ENCODE measurements around the gene HCN3. TPM values are rescaled to one million over a fixed set of nuclear protein-coding genes. Genes with fewer than 3 reads are reported as not detected.

HCN3 gene
- total RNA-seq, 3 donors from 2014 or later: 1.3 to 2.3 (median 2.3) TPM

GRCh38 chr1:155322953-155323728 lies 45.9 kb downstream of the HCN3 start:
- peak overlapping the region; percentile 73 to 82 (median 79) for H3K4me3 ChIP-seq
- H3K4me1 ChIP-seq: peaks cover 5 to 9% of the 10 kb centered on the region in 2 donors
- no peaks in the 10 kb centered on the region for H3K36me3 ChIP-seq
- peak overlapping the region; percentile 90 to 97 for H3K27ac ChIP-seq
- no peaks in the 10 kb centered on the region for H3K27me3 ChIP-seq
- H3K9me3 ChIP-seq: no peaks in the 10 kb centered on the region
- peak; percentile 83 to 89 for DNase-seq (ENCODE audit: low spot score in 2 of 2)
- intact Hi-C loops (cut with DNase I; ENCODE audit: low total_unique reads): loop anchor here (5.0 kb wide), 1 partner anchor 71 kb away; no protein-coding TSS in a partner anchor
- TF ChIP-seq POLR2A (IDR thresholded peaks at IDR 0.05) (no peak), POLR2AphosphoS5 (IDR thresholded peaks at IDR 0.05) (peak in 1 of 3 donors; percentile 34)
- TF ChIP-seq, protein P1, sequence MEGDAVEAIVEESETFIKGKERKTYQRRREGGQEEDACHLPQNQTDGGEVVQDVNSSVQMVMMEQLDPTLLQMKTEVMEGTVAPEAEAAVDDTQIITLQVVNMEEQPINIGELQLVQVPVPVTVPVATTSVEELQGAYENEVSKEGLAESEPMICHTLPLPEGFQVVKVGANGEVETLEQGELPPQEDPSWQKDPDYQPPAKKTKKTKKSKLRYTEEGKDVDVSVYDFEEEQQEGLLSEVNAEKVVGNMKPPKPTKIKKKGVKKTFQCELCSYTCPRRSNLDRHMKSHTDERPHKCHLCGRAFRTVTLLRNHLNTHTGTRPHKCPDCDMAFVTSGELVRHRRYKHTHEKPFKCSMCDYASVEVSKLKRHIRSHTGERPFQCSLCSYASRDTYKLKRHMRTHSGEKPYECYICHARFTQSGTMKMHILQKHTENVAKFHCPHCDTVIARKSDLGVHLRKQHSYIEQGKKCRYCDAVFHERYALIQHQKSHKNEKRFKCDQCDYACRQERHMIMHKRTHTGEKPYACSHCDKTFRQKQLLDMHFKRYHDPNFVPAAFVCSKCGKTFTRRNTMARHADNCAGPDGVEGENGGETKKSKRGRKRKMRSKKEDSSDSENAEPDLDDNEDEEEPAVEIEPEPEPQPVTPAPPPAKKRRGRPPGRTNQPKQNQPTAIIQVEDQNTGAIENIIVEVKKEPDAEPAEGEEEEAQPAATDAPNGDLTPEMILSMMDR (IDR thresholded peaks at IDR 0.05): peak; percentile 91 to 97 (median 96)

- Histone ChIP-seq H3K27ac (peak overlapping the region; percentile 90 to 97), H3K9me3 (no peaks in the 10 kb centered on the region), H3K27me3 (no peaks in the 10 kb centered on the region), H3K4me3 (peak overlapping the region; percentile 73 to 82 (median 79)), H3K36me3 (no peaks in the 10 kb centered on the region), H3K4me1 (peaks cover 5 to 9% of the 10 kb centered on the region in 2 donors)
- DNase-seq (ENCODE audit: low spot score in 2 of 2): peak; percentile 79 to 80
- intact Hi-C loops (cut with DNase I; ENCODE audit: low total_unique reads): loop anchor here (5.0 kb wide), 1 partner anchor 71 kb away; no protein-coding TSS in a partner anchor
- TF ChIP-seq, protein P1 (IDR thresholded peaks at IDR 0.05): no peak
- TF ChIP-seq POLR2A (IDR thresholded peaks at IDR 0.05): no peak
- TF ChIP-seq POLR2AphosphoS5 (IDR thresholded peaks at IDR 0.05): no peak
These were observed 46.4 kb downstream of the HCN3 start for GRCh38 chr1:155323729-155324036.

DNA sequence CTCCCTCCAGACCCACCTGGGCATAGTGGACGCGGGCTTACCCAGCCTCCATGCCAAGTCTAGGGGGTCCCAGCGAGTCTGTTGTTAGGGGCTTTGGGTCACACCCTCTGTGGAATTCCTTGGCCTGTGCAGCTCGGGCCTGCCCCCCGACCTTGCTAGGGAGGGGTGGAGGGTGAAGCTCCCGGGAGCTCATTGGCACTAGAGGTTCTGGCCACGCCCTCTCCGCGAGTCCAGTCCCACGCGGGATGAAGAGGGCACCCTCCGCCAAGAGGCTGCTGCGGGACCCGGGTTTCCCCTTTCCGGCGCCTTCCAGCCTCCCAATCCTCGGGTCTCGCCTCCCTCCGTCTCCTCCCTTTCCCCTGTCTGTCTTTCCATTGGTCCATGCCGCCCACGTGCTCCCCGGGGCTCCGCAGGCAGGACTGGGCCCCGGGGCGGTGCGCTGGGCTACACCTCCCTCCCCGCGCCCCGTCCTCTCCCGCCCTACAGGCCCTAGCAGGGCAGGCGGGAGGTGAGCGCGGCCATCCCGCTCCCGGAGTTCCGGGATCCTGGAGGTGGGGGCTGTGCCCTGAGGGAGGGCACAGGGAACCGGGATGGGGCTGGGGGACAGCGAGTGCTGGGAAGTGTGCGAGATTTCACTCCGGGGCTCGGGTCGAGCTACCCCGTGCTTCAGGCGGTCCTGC lies 46.9 kb downstream of the HCN3 start:
- peak; percentile 93 to 94 for DNase-seq (ENCODE audit: low spot score in 2 of 2)
- no peaks in the 10 kb centered on the region for H3K9me3 ChIP-seq

DNA sequence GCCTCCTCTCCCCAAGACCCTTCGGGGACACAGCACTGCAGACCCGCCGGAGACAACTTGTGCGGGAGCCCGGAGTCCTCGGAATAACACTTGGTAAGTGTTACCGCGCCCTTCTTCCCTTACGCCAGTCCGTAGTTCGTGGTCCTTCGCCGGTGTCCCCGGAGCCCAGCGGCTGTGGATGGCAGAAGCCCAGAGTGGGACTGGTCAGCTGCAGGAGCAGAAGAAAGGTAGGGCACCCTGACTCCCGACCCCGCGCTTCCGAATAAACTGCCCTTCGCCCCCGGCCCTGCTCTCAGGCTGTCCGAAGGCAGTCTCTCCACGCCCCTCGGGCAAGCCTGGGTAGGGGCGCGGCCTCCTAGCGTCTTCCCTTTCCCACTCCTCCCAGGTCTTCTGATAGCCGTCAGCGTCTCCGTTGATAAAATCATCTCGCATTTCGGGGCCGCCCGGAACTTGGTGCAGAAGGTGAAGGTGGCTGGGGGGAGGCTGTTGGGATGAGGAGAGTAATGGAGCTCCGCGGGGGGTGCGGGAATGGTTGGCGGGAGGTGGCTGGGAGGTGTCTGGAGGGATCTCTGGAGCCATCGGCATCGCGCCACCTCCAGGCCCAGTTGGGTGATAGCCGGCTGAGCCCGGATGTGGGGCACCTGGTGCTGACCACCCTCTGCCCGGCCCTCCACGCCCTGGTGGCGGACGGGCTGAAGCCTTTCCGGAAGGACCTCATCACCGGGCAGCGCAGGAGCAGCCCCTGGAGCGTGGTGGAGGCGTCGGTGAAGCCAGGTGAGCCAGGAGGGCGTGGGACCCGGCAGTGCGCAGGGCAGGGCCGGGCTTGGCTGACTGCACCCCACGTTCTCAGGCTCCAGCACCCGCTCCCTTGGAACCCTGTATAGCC lies 47.7 kb downstream of the HCN3 start:
- Histone ChIP-seq H3K27me3 (no peaks in the 10 kb centered on the region), H3K4me1 (peaks cover 5 to 9% of the 10 kb centered on the region in 2 donors), H3K4me3 (peak overlapping the region; percentile 73 to 82 (median 79)), H3K9me3 (no peaks in the 10 kb centered on the region), H3K36me3 (no peaks in the 10 kb centered on the region), H3K27ac (peak overlapping the region; percentile 90 to 97)
- DNase-seq (ENCODE audit: low spot score in 2 of 2): peak; percentile 47 to 69
- TF ChIP-seq, protein P1 (IDR thresholded peaks at IDR 0.05): peak in 2 of 3 donors; percentile 39 to 43
- TF ChIP-seq POLR2A (IDR thresholded peaks at IDR 0.05): no peak
- TF ChIP-seq POLR2AphosphoS5 (IDR thresholded peaks at IDR 0.05): no peak
- intact Hi-C loops (cut with DNase I; ENCODE audit: low total_unique reads): loop anchor here (5.0 kb wide), 1 partner anchor 73 kb away; no protein-coding TSS in a partner anchor

More for the DNA sequence above, 46.9 kb downstream of the HCN3 start:
- Histone ChIP-seq H3K27ac (peak overlapping the region; percentile 90 to 97), H3K36me3 (no peaks in the 10 kb centered on the region), H3K4me3 (peak overlapping the region; percentile 73 to 82 (median 79)), H3K27me3 (no peaks in the 10 kb centered on the region), H3K4me1 (peaks cover 5 to 9% of the 10 kb centered on the region in 2 donors)
- TF ChIP-seq, protein P1 (IDR thresholded peaks at IDR 0.05): peak in 1 of 3 donors; percentile 11
- TF ChIP-seq POLR2A (IDR thresholded peaks at IDR 0.05): peak; percentile 58
- TF ChIP-seq POLR2AphosphoS5 (IDR thresholded peaks at IDR 0.05): peak; percentile 30 to 41 (median 33)
- intact Hi-C loops (cut with DNase I; ENCODE audit: low total_unique reads): loop anchor here (5.0 kb wide), 1 partner anchor 72 kb away; no protein-coding TSS in a partner anchor
